GM12878 (cell line): ENCODE results near the gene PLCD1. TPM values are rescaled to one million over a fixed set of nuclear protein-coding genes. Genes with fewer than 3 reads are reported as not detected.
"Not testable (repeated sequence)": the region's sequence is repeated elsewhere in the genome, so short reads cannot be mapped to it uniquely, and the experiment has no call there.

Source experiments
- ATAC-seq: fragments of 200-7000 bp; cut with Tn5 transposase; 3 replicates; pipeline ENCODE4 v1.9.1; 2020; ENCODE audit warnings: mild to moderate bottlenecking, moderate library complexity
- BruUV-seq: library from RNA; stranded (reverse); fragments of 400-500 nt; replicated peaks from 2 replicates; lab custom pipeline; 2021; lab: Mats Ljungman, UMichigan
- CTCF ChIA-PET: fragments of 300-600 bp; sonication (Branson Sonifier 250); formaldehyde crosslinking; extraction: SDS; loops from one replicate; lab custom pipeline; 2021; ENCODE audit warnings: inconsistent platforms; lab: Yijun Ruan, JAX
- POLR2A ChIA-PET: fragments of 350-600 bp; formaldehyde crosslinking; extraction: SDS; loops from one replicate; lab custom pipeline; 2021; ENCODE audit warnings: inconsistent platforms; lab: Charles Lee
- RAD21 ChIA-PET: fragments of 300-600 bp; sonication (Branson Sonifier 250); formaldehyde crosslinking; loops from one replicate; lab custom pipeline; 2023; ENCODE audit warnings: antibody characterized with exemption; ENCODE audit not compliant: unreplicated experiment; lab: Charles Lee
- SMC1A ChIA-PET: fragments of 300-600 bp; sonication (Branson Sonifier 250); formaldehyde crosslinking; loops from one replicate; lab custom pipeline; 2023; ENCODE audit not compliant: unreplicated experiment, uncharacterized antibody; lab: Charles Lee
- DNase-seq: peaks from one replicate; pipeline ENCODE4 v3.0.0-alpha.2; 2011; ENCODE audit warnings: low read depth, low spot score
- FAIRE-seq: peaks from 3 replicates; lab custom pipeline; 2011; peaks lifted over from hg19 to GRCh38; lab: Jason Lieb, UNC
- H2AFZ ChIP-seq: 2 replicates; pipeline ENCODE4 v1.6.0; 2011; ENCODE audit warnings: low read depth, low read length, control low read depth; ENCODE audit not compliant: control insufficient read depth
- H3K27ac ChIP-seq: 2 replicates; pipeline ENCODE4 v1.5.1; 2011; ENCODE audit warnings: control low read depth; ENCODE audit not compliant: control insufficient read depth, insufficient read depth
- H3K27me3 ChIP-seq, 2 experiments: replicated peaks in 1 of 2; 2 replicates each; pipeline versions ENCODE4 v1.6.0 to v1.6.1; 2011; ENCODE audit warnings: low read length in 1 of 2; ENCODE audit not compliant: control insufficient read depth in 2 of 2, insufficient read depth in 2 of 2
- H3K36me3 ChIP-seq, 2 experiments: 2 replicates each; pipeline ENCODE4 v1.5.1; 2011; ENCODE audit warnings: low read length in 1 of 2; ENCODE audit not compliant: control insufficient read depth in 2 of 2, insufficient read depth in 2 of 2
- H3K4me1 ChIP-seq: 2 replicates; pipeline ENCODE4 v1.6.1; 2011; ENCODE audit warnings: mild to moderate bottlenecking, low read length, moderate library complexity, mixed read lengths; ENCODE audit not compliant: control insufficient read depth, insufficient read depth
- H3K4me2 ChIP-seq: 2 replicates; pipeline ENCODE4 v1.6.0; 2011; ENCODE audit warnings: control low read depth; ENCODE audit not compliant: control insufficient read depth, insufficient read depth
- H3K4me3 ChIP-seq: fragments of 200-600 bp; sonication (generic); 2 replicates; pipeline ENCODE4 v1.5.1; 2016
- H3K79me2 ChIP-seq: 2 replicates; pipeline ENCODE4 v1.6.0; 2011; ENCODE audit warnings: low read length; ENCODE audit not compliant: control insufficient read depth, insufficient read depth
- H3K9ac ChIP-seq: 2 replicates; pipeline ENCODE4 v1.8.0; 2011; ENCODE audit warnings: low read length, control low read depth, mixed read lengths; ENCODE audit not compliant: control insufficient read depth, insufficient read depth
- H3K9me3 ChIP-seq: replicated peaks from 3 replicates; pipeline ENCODE4 v1.5.1; 2011; ENCODE audit warnings: mild to moderate bottlenecking, low read length; ENCODE audit not compliant: control insufficient read depth, insufficient read depth
- H4K20me1 ChIP-seq: 2 replicates; pipeline ENCODE4 v1.6.0; 2011; ENCODE audit not compliant: control insufficient read depth, insufficient read depth
- WGBS: methylation state at CpG from one replicate; pipeline ENCODE4 v1.1.6; 2016; ENCODE audit warnings: low lambda C conversion rate; ENCODE audit not compliant: insufficient replicate concordance, insufficient coverage; ENCODE audit errors: missing lambda C conversion rate; 5-methylcytosine and 5-hydroxymethylcytosine counted together
- in situ Hi-C: fragments of 300-500 bp; cut with MboI; formaldehyde crosslinking; loops from 9 replicates; pipeline ENCODE4 v1.14.3; 2018; ENCODE audit warnings: mixed read lengths
- intact Hi-C: fragments of 100-400 bp; cut with micrococcal nuclease; formaldehyde crosslinking; loops from one replicate; pipeline ENCODE4 v1.14.2; 2022; ENCODE audit not compliant: unreplicated experiment
- polyA plus RNA-seq, 11 experiments: library from polyadenylated mRNA; depleted of rRNA in 4 of 11; unstranded in 6 of 11; stranded (reverse) in 5 of 11; fragments of >200 nt; fragmentation: Nextera tagmentation in 4 of 11; fragmentation: Illumina TruSeq in 1 of 11; extraction: Ambion mirVana in 4 of 11; extraction: Trizol in 1 of 11; gene quantifications; 1 replicate in 1 of 11; 2 replicates in 10 of 11; pipeline versions ENCODE4 v1.2.1 to v1.2.3, GENCODE V29; 2011 to 2016; ENCODE audit warnings: inconsistent platforms in 2 of 11, missing spikeins in 2 of 11, low read depth in 1 of 11
- total RNA-seq, 4 experiments: library from RNA; depleted of rRNA in 3 of 4; stranded (reverse); fragments of >200 nt in 3 of 4; fragmentation: Illumina TruSeq in 1 of 4; extraction: Trizol in 1 of 4; gene quantifications; 2 replicates each; pipeline versions ENCODE4 v1.2.1 to v1.2.3, GENCODE V29; 2013 to 2021

PLCD1 gene
- total and polyA plus RNA-seq, 10 of the 15 experiments (the other 5 are each of a cell fraction or from before 2014, with no cell fraction given) = 0.20 to 3.9 (median 1.2) TPM; not detected in 1

GRCh38 chr3:38053813-38054498 is 24.5 kb upstream of the PLCD1 start:
- FAIRE-seq, H3K4me3 ChIP-seq, H3K36me3 ChIP-seq, H3K9me3 ChIP-seq, SMC1A ChIA-PET, BruUV-seq, H3K4me2 ChIP-seq, CTCF ChIA-PET, ATAC-seq, H3K9ac ChIP-seq, DNase-seq, H3K4me1 ChIP-seq, H3K79me2 ChIP-seq, POLR2A ChIA-PET, RAD21 ChIA-PET, in situ Hi-C loops, H3K27ac ChIP-seq, intact Hi-C loops, H3K27me3 ChIP-seq, H4K20me1 ChIP-seq, H2AFZ ChIP-seq: not testable (repeated sequence)
- 79% methylated on average over 6 of the region's 9 CpGs for WGBS

DNA sequence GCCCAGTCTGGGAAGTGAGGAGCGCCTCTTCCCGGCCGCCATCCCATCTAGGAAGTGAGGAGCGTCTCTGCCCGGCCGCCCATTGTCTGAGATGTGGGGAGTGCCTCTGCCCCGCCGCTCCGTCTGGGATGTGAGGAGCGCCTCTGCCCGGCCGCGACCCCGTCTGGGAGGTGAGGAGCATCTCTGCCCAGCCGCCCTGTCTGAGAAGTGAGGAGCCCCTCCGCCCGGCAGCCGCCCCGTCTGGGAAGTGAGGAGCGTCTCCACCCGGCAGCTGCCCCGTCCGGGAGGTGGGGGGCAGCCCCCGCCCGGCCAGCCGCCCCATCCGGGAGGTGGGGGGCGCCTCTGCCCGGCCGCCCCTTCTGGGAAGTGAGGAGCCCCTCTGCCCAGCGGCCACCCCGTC is 23.8 kb upstream of the PLCD1 start:
- BruUV-seq, H2AFZ ChIP-seq, H3K4me1 ChIP-seq, H3K9ac ChIP-seq, FAIRE-seq, H4K20me1 ChIP-seq, H3K4me2 ChIP-seq, DNase-seq, H3K27ac ChIP-seq, intact Hi-C loops, POLR2A ChIA-PET, H3K9me3 ChIP-seq, ATAC-seq, H3K4me3 ChIP-seq, CTCF ChIA-PET, H3K36me3 ChIP-seq, RAD21 ChIA-PET, SMC1A ChIA-PET, H3K79me2 ChIP-seq, in situ Hi-C loops, H3K27me3 ChIP-seq: not testable (repeated sequence)
- 55% methylated on average over 11 of the region's 32 CpGs for WGBS
